Breast epithelium (tissue), 4 donors: ENCODE results near the gene PLCH1. TPM values are rescaled to one million over a fixed set of nuclear protein-coding genes. Genes with fewer than 3 reads are reported as not detected.

Experiments
- DNase-seq, 2 donors: peaks; one replicate each; pipeline ENCODE4 v3.0.0-alpha.2; 2019; ENCODE audit warnings: low spot score in 2 of 2
- H3K27ac ChIP-seq, 2 donors: fragments of 200-600 bp; sonication (generic) in 1 of 2; one replicate each; pipeline ENCODE4 v1.5.1; 2016 to 2019; ENCODE audit warnings: mild to moderate bottlenecking in 1 of 2
- H3K27me3 ChIP-seq, 2 donors: fragments of 200-600 bp; sonication (generic) in 1 of 2; one replicate each; pipeline versions ENCODE4 v1.5.1 to v1.6.0; 2017 to 2019; ENCODE audit warnings: control low read depth in 1 of 2, mild to moderate bottlenecking in 1 of 2
- H3K36me3 ChIP-seq: fragments of 200-600 bp; one replicate; pipeline ENCODE4 v1.5.1; 2019
- H3K4me1 ChIP-seq, 2 donors: fragments of 200-600 bp; sonication (generic); one replicate each; pipeline ENCODE4 v1.5.1; 2016 to 2019; ENCODE audit warnings: control low read depth in 1 of 2
- H3K4me3 ChIP-seq, 3 donors: fragments of 200-600 bp; sonication (generic); 1 replicate in 2 of 3; 2 replicates in 1 of 3; pipeline ENCODE4 v1.5.1; 2016 to 2019; ENCODE audit warnings: mild to moderate bottlenecking in 3 of 3, moderate library complexity in 2 of 3
- H3K9me3 ChIP-seq, 2 donors: fragments of 200-600 bp; sonication (generic) in 1 of 2; one replicate each; pipeline ENCODE4 v1.5.1; 2016 to 2019; ENCODE audit warnings: control low read depth in 1 of 2
- CTCF ChIP-seq, 3 donors: fragments of 450-650 bp; IDR thresholded peaks; one replicate each; pipeline ENCODE4 v1.5.1; 2016 to 2017; ENCODE audit warnings: antibody characterized with exemption in 3 of 3, mild to moderate bottlenecking in 3 of 3, moderate library complexity in 3 of 3
- POLR2A ChIP-seq: fragments of 450-650 bp; IDR thresholded peaks from one replicate; pipeline ENCODE4 v1.6.1; 2016; ENCODE audit warnings: antibody characterized with exemption, mild to moderate bottlenecking, moderate library complexity
- POLR2AphosphoS5 ChIP-seq, 3 donors: sonication (generic); formaldehyde crosslinking; IDR thresholded peaks; one replicate each; pipeline ENCODE4 v1.6.1; 2017; ENCODE audit warnings: antibody characterized with exemption in 3 of 3
- intact Hi-C: fragments of 100-400 bp; cut with DNase I; formaldehyde crosslinking; loops from one replicate; pipeline ENCODE4 v1.15.1; 2023; ENCODE audit warnings: low total_unique reads
- total RNA-seq, 3 donors: library from RNA; depleted of rRNA; stranded (reverse); fragments of >200 nt; gene quantifications; one replicate each; pipeline ENCODE4 v1.1.0, GENCODE V29; 2016

Gene PLCH1
- total RNA-seq, 3 donors from 2014 or later = 2.0 to 3.4 TPM; not detected in 1

GRCh38 chr3:155637567-155637966, 107.3 kb downstream of the PLCH1 start:
- Histone ChIP-seq H3K4me3 (no peak overlapping the region), H3K36me3 (no peaks in the 10 kb centered on the region), H3K27ac (no peak overlapping the region), H3K9me3 (no peaks in the 10 kb centered on the region), H3K4me1 (no peaks in the 10 kb centered on the region), H3K27me3 (no peaks in the 10 kb centered on the region)
- DNase-seq = no peak
- intact Hi-C loops = no loop called here
- TF ChIP-seq POLR2AphosphoS5 (IDR thresholded peaks at IDR 0.05) = no peak
- no peak for TF ChIP-seq CTCF (IDR thresholded peaks at IDR 0.05)
- TF ChIP-seq POLR2A = no peak

GRCh38 chr3:155635056-155635455, 109.8 kb downstream of the PLCH1 start:
- Histone ChIP-seq H3K4me1 (no peaks in the 10 kb centered on the region), H3K27me3 (no peaks in the 10 kb centered on the region), H3K4me3 (no peak overlapping the region), H3K27ac (no peak overlapping the region), H3K9me3 (no peaks in the 10 kb centered on the region), H3K36me3 (no peaks in the 10 kb centered on the region)
- DNase-seq = no peak
- no peak for TF ChIP-seq POLR2A
- no peak for TF ChIP-seq POLR2AphosphoS5 (IDR thresholded peaks at IDR 0.05)
- TF ChIP-seq CTCF (IDR thresholded peaks at IDR 0.05) = no peak
- intact Hi-C loops = no loop called here

GRCh38 chr3:155634121-155634719, 110.7 kb downstream of the PLCH1 start:
- Histone ChIP-seq H3K27me3 (no peaks in the 10 kb centered on the region), H3K4me3 (no peak overlapping the region), H3K9me3 (no peaks in the 10 kb centered on the region), H3K27ac (no peak overlapping the region), H3K4me1 (no peaks in the 10 kb centered on the region), H3K36me3 (no peaks in the 10 kb centered on the region)
- TF ChIP-seq CTCF (IDR thresholded peaks at IDR 0.05) (no peak), POLR2AphosphoS5 (IDR thresholded peaks at IDR 0.05) (no peak), POLR2A (no peak)
- intact Hi-C loops = no loop called here
- no peak for DNase-seq

- no peaks in the 10 kb centered on the region for H3K4me1 ChIP-seq
- H3K27ac ChIP-seq = no peak overlapping the region
- intact Hi-C loops = no loop called here
- no peak for DNase-seq
- TF ChIP-seq POLR2AphosphoS5 (IDR thresholded peaks at IDR 0.05) (no peak), POLR2A (no peak), CTCF (IDR thresholded peaks at IDR 0.05) (no peak)
- H3K27me3 ChIP-seq = no peaks in the 10 kb centered on the region
- H3K4me3 ChIP-seq = no peak overlapping the region
- no peaks in the 10 kb centered on the region for H3K9me3 ChIP-seq
- H3K36me3 ChIP-seq = no peaks in the 10 kb centered on the region
These were observed 113.4 kb downstream of the PLCH1 start for GRCh38 chr3:155631323-155632019.

- Histone ChIP-seq H3K4me3 (no peak overlapping the region), H3K36me3 (no peaks in the 10 kb centered on the region), H3K4me1 (no peaks in the 10 kb centered on the region), H3K27me3 (no peaks in the 10 kb centered on the region), H3K9me3 (no peaks in the 10 kb centered on the region), H3K27ac (no peak overlapping the region)
- no peak for DNase-seq
- TF ChIP-seq POLR2AphosphoS5 (IDR thresholded peaks at IDR 0.05) (no peak), CTCF (IDR thresholded peaks at IDR 0.05) (no peak), POLR2A (no peak)
- intact Hi-C loops = loop anchor here (10.0 kb wide), 1 partner anchor 95 kb away; no protein-coding TSS in a partner anchor
These were observed 115.3 kb downstream of the PLCH1 start for GRCh38 chr3:155629556-155629955.
